NCI-H2029 (cell line): ENCODE data around the gene VPS72.
A peak's percentile ranks its signal among the peaks of the same experiment; 100 is the strongest.
"Not testable (repeated sequence)": the region's sequence is repeated elsewhere in the genome, so short reads cannot be mapped to it uniquely, and the experiment has no call there.

ENCODE experiments used
- DNase-seq: peaks from one replicate; lab custom pipeline; 2025; lab: John Stamatoyannopoulos, UW

VPS72 gene, protein sequence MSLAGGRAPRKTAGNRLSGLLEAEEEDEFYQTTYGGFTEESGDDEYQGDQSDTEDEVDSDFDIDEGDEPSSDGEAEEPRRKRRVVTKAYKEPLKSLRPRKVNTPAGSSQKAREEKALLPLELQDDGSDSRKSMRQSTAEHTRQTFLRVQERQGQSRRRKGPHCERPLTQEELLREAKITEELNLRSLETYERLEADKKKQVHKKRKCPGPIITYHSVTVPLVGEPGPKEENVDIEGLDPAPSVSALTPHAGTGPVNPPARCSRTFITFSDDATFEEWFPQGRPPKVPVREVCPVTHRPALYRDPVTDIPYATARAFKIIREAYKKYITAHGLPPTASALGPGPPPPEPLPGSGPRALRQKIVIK

DNA sequence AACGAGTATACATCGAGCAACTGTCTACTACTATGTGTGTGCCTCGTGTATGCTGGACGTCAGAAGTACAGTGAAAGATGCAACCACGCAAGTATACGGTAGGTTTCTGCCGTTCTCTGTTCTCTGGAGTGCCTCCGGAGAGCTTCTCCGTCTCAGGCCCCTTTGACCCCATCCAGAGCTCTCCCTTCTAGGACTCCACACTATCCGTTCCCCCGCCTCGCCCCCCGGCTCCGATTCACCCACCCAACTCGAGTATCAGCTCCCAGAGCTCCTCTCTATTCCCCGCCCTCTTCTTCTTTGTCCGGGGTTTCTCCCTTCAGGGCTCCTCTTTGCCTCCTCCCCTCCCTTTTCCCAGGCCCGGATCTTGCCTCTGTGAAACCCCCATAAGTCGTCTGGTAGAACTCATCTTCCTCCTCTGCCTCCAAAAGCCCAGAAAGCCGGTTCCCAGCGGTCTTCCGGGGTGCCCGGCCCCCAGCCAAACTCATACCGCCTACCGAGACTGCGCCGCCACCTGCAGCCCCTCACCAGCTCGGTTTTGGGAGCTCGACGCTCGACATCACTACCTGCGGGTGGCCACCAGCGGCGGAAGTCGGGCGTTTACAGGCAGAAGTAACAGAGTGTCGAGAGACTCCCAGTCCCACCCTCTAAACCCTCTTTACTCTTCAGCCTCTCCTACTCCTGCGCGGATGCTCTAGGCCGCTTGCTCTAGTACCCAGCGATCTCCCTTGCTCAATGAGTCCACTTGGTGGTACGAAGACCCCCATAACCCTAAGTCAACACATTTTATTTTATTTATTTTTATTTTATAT is at the start of gene VPS72:
Gene VPS72 (minus strand): TSS at position 561 of the 809 bp plus-strand sequence. CDS start 76 bp downstream, at position 485.
- DNase-seq = peak; percentile 86

DNA sequence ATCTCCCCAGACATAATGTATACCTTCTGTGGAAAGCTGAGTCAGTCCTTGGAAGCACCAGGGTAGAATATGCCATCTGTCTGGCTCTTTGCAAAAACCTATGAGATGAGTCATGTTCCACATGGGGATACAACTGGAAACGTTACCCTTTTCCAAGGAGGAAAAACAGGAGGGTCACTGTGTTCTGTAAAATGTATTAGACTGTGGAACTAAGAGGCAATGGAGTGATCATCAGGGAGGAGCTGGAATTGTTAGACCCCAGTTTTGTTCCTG is 48.4 kb upstream of the VPS72 start:
- no peak for DNase-seq

DNA sequence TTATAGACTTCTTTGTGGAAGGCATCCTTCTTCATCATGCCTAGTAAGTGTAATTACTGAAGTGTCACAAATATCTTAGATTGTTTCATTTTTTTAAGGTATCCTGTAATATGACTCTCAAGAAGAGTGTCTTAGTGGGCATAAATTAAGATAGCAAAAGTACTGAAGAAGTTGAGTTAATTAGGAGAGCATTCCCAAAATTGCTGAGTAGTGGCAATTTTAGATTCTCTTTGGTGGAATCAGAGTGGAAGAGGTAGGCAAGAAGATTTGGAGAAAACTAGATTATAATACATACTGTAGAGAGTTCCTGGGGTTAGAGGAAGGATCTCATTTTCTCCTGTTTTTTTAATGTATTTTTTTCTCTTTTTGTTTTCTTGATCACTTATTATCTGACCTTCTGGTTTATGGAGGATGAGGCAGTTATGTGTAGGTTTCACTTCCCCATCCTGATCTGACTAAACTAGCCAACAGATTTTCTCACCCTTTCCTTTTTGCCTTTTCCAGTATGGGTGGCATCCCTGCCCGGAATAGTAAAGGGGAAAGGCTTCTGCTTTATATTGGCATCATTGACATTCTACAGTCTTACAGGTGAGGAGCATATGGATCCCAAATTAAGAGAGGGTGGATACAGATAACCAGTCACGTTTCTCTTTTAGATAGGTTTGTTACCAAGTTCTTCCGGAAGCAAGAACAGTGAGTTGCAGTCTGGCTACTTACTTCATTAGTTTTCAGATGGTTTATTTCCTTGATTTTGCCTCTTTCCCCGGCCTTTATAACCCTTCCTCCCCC is 47.9 kb upstream of the VPS72 start:
- DNase-seq = no peak

DNA sequence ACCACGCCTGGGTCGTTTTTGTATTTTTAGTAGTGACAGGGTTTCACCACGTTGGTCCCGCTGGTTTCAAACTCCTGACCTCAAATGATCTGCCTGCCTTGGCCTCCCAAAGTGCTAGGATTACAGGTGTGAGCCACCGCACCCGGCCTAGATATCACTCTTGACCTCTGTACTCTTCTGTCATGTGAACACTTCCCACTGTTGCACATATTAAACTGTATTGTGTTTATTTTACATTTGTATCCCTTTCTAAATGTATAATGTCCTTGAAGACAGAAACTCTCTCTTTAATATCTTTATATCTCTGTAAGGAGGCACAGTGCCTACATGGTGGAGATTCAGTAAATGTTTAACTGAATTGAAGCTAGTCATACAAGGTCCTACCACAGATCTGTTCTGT is 45.2 kb upstream of the VPS72 start:
- DNase-seq = no peak

DNA sequence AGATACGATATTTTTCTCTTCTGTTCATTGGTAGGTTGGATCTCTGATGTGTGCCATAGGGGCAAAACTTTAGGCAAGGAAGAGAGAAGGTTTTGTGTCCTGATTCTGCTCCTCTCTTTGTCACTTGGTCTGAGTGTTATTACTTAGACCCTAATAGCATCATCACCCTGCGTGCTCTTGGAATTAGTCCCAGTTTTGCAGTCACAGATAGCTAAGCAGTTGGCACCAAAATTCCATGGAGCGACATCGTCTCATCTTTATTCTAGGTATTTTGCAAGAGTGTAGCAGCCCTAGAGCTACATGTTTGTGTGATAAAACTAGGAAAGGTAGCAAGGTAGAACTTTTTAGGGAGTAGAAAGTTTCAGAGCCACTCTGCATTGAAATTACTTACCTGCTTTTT is 32.1 kb upstream of the VPS72 start:
- DNase-seq = no peak

DNA sequence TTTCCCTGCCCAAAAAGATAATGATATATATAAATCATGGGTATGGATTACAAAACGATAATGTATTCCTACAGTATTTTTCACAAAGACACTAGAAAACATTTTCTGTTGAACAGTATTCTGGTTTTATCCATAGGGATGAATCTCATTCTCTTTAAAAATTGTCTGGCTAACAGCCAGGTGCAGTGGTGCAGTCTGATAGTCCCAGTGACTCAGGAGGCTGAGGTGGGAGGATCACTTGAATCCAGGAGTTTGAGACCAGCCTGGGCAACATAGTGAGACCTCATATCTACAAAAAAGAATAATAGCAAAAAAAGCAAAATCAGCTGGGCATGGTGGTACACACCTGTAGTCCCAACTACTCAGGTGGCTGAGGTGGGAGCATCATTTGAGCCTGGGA is 31.6 kb upstream of the VPS72 start:
- DNase-seq = no peak

DNA sequence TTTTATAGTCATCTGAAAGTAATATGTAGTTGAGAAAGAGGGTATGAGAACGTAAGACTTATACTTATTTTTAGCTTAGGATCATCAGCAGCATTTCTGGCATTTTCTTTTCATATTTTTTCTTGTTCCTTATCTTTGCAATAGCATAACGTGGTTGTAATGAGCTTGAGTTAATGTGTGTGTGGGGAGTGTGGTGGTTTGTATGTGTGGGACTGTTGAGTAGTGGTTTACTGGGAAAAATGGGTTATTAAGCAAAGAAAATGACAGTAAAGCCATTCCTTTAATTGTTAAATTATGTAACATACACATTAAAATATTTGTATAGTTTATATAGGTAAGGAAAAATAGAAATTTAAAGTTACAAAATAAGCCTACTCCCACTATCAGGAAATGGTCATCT is 23.6 kb upstream of the VPS72 start:
- DNase-seq = no peak

DNA sequence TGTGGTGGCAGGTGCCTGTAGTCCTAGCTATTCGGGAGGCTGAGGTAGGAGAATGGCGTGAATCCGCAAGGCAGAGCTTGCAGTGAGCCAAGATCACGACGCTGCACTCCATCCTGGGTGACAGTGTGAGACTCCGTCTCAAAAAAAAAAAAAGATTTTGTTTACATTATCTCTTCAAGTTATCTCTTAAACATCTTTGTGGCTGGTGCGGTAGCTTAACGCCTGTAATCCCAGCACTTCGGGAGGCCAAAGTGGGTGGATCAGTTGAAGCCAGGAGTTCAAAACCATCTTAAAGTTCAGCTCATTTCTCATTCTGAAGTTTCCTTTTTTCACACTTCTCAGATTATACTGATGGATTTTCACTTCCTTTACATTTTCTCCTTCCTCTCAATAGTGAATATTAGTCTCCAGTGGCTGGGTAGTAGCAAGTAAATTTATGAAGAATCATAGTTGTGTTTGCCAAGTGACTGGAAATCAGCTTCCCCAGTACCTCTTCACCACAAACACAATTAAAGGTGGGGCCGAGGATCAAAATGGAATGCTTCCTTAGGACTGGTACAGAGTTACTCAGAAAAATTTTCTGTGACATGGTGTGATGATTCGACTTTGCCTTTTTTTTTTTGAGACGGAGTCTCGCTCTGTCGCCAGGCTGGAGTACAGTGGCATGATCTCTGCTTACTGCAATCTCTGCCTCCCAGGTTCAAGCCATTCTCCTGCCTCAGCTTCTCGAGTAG is 22.1 kb upstream of the VPS72 start:
- DNase-seq = no peak

DNA sequence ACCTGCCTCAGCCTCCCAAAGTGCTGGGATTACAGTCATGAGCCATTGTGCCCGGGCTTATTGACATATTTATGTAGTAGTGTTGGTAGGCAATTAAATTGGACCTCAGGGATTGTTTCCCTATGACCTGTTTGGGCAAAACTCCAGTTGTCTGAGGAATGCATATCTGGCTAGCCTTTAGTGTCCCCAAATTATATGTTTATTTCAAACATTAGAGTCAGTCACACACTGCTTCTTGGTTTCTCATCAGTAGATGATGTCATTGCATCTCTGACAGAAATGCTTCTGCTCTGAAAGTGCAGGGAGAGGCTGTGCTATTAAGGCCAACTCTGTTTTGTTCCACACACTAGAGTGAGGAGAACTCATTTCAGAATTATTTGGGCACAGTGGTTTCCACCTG is 20.8 kb upstream of the VPS72 start:
- no peak for DNase-seq

DNA sequence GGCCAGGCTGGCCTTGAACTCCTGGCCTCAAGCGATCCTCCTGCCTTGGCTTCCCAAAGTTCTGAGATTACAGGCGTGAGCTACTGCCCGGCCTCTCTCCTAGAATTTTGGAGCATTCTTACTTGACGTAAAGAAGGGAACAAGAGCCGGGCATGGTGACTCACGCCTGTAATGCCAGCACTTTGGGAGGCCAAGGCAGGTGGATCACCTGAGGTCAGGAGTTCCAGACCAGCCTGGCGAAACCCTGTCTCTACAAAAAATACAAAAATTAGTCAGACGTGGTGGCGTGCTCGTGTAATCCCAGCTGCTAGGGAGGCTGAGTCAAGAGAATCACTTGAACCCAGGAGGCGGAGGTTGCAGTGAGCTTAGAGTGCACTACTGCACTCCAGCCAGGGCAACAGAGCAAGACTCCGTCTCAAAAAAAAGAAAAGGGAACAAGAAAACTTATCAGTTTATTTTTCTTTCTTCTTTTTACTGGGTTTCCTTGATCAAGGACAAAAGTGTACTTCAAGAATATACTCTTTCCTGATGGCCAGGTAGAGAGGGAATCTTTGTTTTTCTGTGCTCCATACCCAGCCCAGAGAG is 15.5 kb upstream of the VPS72 start:
- not testable (repeated sequence) for DNase-seq

DNA sequence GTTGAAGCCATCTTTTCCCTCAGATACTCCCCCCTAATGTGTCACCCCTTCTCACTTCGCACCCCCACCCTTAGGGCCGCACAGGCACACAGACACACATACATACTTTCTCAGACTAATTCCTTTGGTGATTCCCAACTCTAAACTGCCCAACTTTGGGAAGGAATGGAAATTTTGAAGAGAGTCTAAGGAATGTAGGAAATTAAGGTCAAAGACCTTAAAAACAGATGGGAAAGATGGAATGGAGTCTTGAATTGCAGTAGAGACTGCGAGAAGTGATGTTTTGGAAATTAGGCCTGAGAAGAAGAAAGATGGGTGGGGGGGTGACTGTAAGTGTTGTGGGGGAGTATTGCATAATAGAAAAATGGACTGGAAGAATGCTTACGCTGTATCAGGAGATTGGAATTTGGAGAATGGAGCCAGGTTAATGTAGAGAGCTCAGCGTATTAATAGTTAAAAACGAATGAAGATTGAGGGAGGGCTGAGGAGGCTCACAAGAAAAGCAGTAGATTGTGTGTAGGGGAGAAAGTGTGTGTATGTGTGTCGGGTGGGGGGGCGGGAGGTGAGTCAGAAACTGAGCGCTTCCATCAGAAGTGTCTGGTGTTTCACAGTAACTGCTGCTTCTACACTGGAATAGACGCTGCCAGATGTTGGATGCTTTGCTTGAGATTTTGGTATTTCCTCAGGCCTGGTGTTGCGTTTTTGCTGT is 10.0 kb upstream of the VPS72 start:
- no peak for DNase-seq

DNA sequence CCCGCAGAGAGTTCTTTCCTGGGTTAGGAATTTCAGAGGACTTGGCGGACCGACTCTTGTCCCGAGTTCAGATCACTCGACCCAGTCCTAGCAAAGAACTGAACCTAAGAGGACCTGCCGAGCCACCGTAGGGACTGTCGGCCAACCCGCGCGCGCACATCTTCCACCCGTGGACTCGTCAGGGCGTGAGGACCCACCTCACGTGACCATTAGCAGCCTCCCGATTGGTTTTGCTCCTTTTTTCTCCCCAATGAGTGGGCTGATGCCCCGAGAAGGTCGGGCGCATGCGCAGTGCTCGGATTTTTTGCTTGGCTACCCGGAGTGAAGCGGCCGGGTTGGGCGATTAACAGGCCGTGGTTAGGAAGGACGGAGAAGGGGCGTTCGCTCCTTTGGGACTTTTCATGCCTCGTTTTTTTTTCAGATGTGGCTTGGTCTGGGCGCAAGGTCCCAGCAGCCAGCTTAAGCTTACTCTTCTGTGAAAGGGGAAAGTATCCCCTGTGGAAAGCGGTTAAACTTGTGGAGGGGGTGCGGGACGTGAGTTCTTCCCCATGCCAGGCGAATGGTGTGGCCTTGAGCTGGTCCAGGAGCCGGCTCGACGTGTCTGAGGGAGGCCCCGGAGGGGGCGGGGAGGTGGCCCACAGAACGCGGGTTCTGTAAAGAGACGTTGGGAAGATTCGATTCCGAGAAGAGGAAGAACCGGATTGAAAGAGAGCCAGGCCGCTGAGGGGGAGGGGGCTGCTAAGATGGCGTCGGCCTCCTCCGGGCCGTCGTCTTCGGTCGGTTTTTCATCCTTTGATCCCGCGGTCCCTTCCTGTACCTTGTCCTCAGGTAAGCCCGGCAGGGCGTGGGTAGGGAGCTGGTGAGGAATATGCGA is 8.5 kb upstream of the VPS72 start, which contains the start of gene PIP5K1A:
Gene PIP5K1A (plus strand): TSS at position 299 of the 874 bp plus-strand sequence. CDS start 445 bp downstream, at position 744.
- peak; percentile 98 for DNase-seq

DNA sequence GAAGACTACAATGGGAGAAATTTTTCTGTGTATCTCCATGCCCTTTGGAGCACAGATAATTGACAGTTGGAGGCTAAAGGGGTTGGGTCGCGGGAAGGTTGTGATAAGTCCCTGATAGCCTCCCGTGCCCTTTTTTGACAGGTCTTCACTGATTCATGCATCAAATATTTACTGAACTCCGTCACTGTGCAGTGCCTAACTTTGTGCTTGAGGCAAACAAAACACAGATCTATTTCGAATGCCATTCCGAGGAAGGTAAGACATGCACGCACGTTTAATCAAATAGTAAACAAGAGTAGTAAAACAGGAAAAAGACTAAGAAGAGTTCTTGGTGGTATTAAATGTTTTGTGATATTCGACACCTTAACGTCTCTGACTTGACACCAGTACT is 7.9 kb upstream of the VPS72 start:
- DNase-seq = no peak

DNA sequence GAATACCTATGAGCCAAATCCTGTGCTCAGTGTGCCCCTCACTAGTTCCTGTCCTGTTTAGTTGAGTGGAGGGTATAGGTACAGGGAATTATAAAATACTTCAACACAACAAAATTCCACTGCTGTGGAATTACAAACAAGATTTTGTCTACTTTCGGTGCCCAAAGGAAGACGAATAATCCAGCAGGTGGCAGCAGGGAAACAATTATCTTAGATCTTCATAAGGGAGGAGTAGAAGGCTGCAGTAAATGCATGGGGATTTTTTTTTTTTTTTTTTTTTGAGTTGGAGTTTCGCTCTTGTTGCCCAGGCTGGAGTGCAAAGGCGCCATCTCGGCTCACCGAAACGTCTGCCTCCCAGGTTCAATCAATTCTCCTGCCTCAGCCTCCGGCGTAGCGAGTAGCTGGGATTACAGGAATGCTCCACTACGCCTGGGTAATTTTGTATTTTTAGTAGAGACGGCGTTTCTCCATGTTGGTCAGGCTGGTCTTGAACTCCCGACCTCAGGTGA is 6.3 kb upstream of the VPS72 start:
- peak; percentile 72 for DNase-seq

DNA sequence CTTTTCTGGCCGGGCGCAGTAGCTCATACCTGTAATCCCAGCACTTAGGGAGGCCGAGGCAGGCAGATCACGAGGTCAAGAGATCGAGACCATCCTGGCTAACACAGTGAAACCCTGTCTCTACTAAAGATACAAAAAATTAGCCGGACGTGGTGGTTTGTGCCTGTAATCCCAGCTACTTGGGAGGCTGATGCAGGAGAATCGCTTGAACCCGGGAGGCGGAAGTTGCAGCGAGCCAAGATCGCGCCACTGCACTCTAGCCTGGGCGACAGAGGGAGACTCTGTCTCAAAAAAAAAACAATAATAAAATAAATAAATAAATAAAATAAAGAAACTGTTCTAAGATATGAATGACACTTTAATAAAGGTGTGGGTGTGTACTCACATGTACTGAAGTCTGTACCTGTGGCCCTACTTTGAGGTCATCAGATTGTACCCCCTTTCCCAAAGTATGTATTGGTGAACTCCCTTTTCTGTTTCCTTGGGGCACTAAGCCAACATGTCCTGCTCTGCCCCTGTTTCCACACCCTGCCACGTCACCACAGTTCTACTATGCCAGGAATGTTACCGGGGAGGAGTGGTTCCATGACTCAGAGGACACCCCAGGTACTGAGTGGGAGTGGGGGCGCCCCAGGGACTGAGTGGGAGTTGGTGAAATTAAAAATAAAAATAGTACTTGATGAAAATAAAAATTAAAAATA is 5.0 kb upstream of the VPS72 start:
- DNase-seq = not testable (repeated sequence)

DNA sequence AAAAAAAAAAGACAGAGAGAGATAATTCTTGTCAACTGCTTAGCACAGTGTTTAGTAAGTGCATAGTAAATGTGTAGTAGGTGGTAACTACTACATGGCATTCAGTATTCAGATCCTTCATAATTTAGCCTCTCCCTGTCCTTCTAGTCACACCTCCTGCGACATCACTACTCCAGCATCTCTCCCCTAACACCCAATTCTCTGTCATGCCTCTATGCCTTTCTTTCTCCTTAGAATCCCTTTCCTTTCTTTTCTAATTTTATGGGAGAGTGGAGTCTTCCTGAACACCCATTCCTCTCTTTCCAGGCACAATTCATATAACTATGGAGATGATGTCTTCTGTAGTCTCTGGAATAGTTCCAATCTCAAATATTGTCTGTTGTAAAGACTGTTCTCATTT is 3.9 kb upstream of the VPS72 start:
- DNase-seq = no peak

DNA sequence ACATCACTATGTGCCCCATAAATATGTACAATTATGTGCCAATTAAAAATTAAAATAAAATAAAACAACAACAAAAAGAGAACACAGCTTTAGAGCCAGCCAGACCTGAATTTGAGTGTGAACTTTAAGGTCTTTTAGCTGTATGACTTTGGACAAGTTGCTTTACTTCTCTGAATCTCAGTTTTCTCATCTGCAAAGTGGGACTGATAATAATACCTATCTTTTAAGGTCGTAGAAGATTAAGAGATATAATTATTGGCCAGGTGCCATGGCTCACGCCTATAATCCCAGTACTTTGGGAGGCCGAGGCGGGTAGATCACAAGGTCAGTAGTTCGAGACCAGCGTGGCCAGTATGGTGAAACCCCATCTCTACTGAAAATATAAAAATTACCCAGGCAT is 3.3 kb upstream of the VPS72 start:
- DNase-seq = no peak

DNA sequence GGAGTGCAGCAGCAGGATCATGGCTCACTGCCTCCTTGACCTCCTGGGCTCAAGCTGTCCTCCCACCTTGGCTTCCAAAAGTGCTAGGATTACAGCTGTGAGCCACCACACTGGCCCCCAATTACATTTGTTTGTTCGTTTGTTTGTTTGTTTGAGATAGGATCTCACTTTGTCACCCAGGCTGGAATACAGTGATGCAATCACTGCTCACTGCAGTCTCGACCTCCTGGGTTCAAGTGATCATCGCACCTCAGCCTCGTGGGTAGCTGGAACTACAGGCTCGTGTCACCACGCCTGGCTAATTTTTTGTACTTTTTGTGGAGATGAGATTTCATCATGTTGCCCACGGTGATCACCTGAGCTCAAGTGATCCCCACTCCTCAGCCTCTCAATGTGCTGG is 2.0 kb upstream of the VPS72 start:
- DNase-seq = no peak

DNA sequence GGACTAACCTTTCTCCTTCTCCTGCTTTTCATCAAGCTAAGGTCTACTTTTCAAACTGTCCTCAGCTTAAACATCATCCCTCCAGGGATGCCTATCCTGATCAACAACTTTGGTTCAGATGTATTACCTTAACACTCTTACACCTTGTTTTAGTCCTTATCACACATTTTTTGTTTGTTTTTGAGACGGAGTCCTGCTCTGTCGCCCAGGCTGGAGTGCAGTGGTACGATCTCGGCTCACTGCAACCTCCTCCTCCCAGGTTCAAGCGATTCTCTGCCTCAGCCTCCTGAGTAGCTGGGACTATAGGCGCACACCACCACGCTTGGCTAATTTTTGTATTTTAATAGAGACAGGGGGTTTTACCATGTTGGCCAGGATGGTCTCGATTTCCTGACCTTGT is 1.3 kb downstream of the VPS72 start:
- DNase-seq = not testable (repeated sequence)
